ENCODE results near the gene TPPP. TPM values are rescaled to one million over a fixed set of nuclear protein-coding genes. Genes with fewer than 3 reads are reported as not detected.
A peak's percentile ranks its signal among the peaks of the same experiment; 100 is the strongest.
"Not testable (repeated sequence)": the region's sequence is repeated elsewhere in the genome, so short reads cannot be mapped to it uniquely, and the experiment has no call there.

TPPP gene
- 10 to 100 TPM in 1 of 2 donors, 1 to 10 TPM in 1; 9.8 to 10.8 TPM for total RNA-seq
- long read RNA-seq, donor 1, partial matches to known transcripts, result 0 of 6 reads
- long read RNA-seq, donor 1, other reads (novel, unspliced or antisense), result 6 of 6 reads
- long read RNA-seq, donor 2, full-length matches to known transcripts, result 2 of 4 reads
- long read RNA-seq, donor 2, partial matches to known transcripts, result 0 of 4 reads
- long read RNA-seq, donor 2, other reads (novel, unspliced or antisense), result 2 of 4 reads

GRCh38 chr5:693271-694041, at the start of gene TPPP:
Gene TPPP, minus strand, starts transcription at chr5:693352. Its CDS starts 15,292 bp downstream, at chr5:678060.
- DNase-seq (ENCODE audit: low spot score), result peak; percentile 95
- intact Hi-C loops (cut with DNase I), result loop anchor here in 1 of 2 donors (10.0 kb wide), 1 partner anchor 71 kb away; no protein-coding TSS in a partner anchor

- DNase-seq (ENCODE audit: low spot score); intact Hi-C loops (cut with DNase I): not testable (repeated sequence)
Measured at GRCh38 chr5:742276-742675, 49.1 kb upstream of the TPPP start.

GRCh38 chr5:734145-734544, 41.0 kb upstream of the TPPP start:
- intact Hi-C loops (cut with DNase I); DNase-seq (ENCODE audit: low spot score): not testable (repeated sequence)

- DNase-seq (ENCODE audit: low spot score); intact Hi-C loops (cut with DNase I): not testable (repeated sequence)
Measured at GRCh38 chr5:732754-733454, 39.8 kb upstream of the TPPP start.

GRCh38 chr5:729225-729624, 36.1 kb upstream of the TPPP start:
- intact Hi-C loops (cut with DNase I); DNase-seq (ENCODE audit: low spot score): not testable (repeated sequence)

- intact Hi-C loops (cut with DNase I), result not testable (repeated sequence)
Measured at GRCh38 chr5:727087-727486, 33.9 kb upstream of the TPPP start.

GRCh38 chr5:723865-724264, 30.7 kb upstream of the TPPP start:
- DNase-seq (ENCODE audit: low spot score); intact Hi-C loops (cut with DNase I): not testable (repeated sequence)

More at GRCh38 chr5:727087-727486, 33.9 kb upstream of the TPPP start:
- DNase-seq (ENCODE audit: low spot score), result not testable (repeated sequence)

GRCh38 chr5:723309-723708, 30.2 kb upstream of the TPPP start:
- DNase-seq (ENCODE audit: low spot score); intact Hi-C loops (cut with DNase I): not testable (repeated sequence)

- intact Hi-C loops (cut with DNase I); DNase-seq (ENCODE audit: low spot score): not testable (repeated sequence)
Measured at GRCh38 chr5:719379-719778, 26.2 kb upstream of the TPPP start.

- no peak for DNase-seq (ENCODE audit: low spot score)
- intact Hi-C loops (cut with DNase I), result no loop called here
Measured at GRCh38 chr5:717143-717542, 24.0 kb upstream of the TPPP start.

- intact Hi-C loops (cut with DNase I), result not testable (repeated sequence)
Measured at GRCh38 chr5:716740-717139, 23.6 kb upstream of the TPPP start.

GRCh38 chr5:715636-716035, 22.5 kb upstream of the TPPP start:
- intact Hi-C loops (cut with DNase I); DNase-seq (ENCODE audit: low spot score): not testable (repeated sequence)

More at GRCh38 chr5:716740-717139, 23.6 kb upstream of the TPPP start:
- DNase-seq (ENCODE audit: low spot score), result not testable (repeated sequence)

GRCh38 chr5:714215-715118, 21.3 kb upstream of the TPPP start:
- DNase-seq (ENCODE audit: low spot score); intact Hi-C loops (cut with DNase I): not testable (repeated sequence)

GRCh38 chr5:713686-714085, 20.5 kb upstream of the TPPP start:
- intact Hi-C loops (cut with DNase I); DNase-seq (ENCODE audit: low spot score): not testable (repeated sequence)

- DNase-seq (ENCODE audit: low spot score); intact Hi-C loops (cut with DNase I): not testable (repeated sequence)
Measured at GRCh38 chr5:708848-709517, 15.8 kb upstream of the TPPP start.

GRCh38 chr5:708374-708773, 15.2 kb upstream of the TPPP start:
- intact Hi-C loops (cut with DNase I); DNase-seq (ENCODE audit: low spot score): not testable (repeated sequence)

GRCh38 chr5:706127-706526, 13.0 kb upstream of the TPPP start:
- intact Hi-C loops (cut with DNase I); DNase-seq (ENCODE audit: low spot score): not testable (repeated sequence)

Measured in posterior vena cava (tissue), 2 donors.